B cell (primary cell): ENCODE results near the gene LMBRD1. TPM values are rescaled to one million over a fixed set of nuclear protein-coding genes. Genes with fewer than 3 reads are reported as not detected.
A peak's percentile ranks its signal among the peaks of the same experiment; 100 is the strongest.

ENCODE experiments used
- ATAC-seq: fragments of 200-7000 bp; cut with Tn5 transposase; one replicate; pipeline ENCODE4 v1.10.0; 2021; ENCODE audit warnings: low read depth, mild to moderate bottlenecking, moderate number of reproducible peaks, moderate library complexity
- CTCF ChIA-PET: fragments of 350-600 bp; sonication (Branson Sonifier 250); formaldehyde crosslinking; loops from one replicate; lab custom pipeline; 2021; ENCODE audit warnings: antibody characterized with exemption, inconsistent platforms; lab: Charles Lee
- POLR2A ChIA-PET: fragments of 350-600 bp; sonication (Branson Sonifier 250); formaldehyde crosslinking; loops from one replicate; lab custom pipeline; 2021; ENCODE audit warnings: antibody characterized with exemption; lab: Charles Lee
- DNase-seq: peaks from one replicate; pipeline ENCODE4 v3.0.0; 2013
- H2AFZ ChIP-seq: 2 replicates; pipeline ENCODE4 v1.6.1; 2012; ENCODE audit warnings: mild to moderate bottlenecking, low read depth, low read length; ENCODE audit not compliant: insufficient read depth, poor library complexity, severe bottlenecking
- H3K27ac ChIP-seq, 2 donors: 1 replicate in 1 of 2; 2 replicates in 1 of 2; pipeline ENCODE4 v1.5.1; 2012 to 2013; ENCODE audit warnings: low read length in 2 of 2, mild to moderate bottlenecking in 2 of 2, moderate library complexity in 1 of 2
- H3K27me3 ChIP-seq, 4 experiments: fragments of 200-600 bp in 1 of 4; sonication (generic) in 1 of 4; replicated peaks in 1 of 4; 1 replicate in 2 of 4; 2 replicates in 2 of 4; pipeline versions ENCODE4 v1.6.1 to v1.7.0; 2013 to 2016; ENCODE audit warnings: low read length in 3 of 4, mild to moderate bottlenecking in 2 of 4, mixed read lengths in 1 of 4, moderate library complexity in 1 of 4; ENCODE audit not compliant: insufficient read depth in 4 of 4, control insufficient read depth in 3 of 4; ENCODE audit errors: control extremely low read depth in 1 of 4
- H3K36me3 ChIP-seq, 2 experiments: replicated peaks in 1 of 2; 1 replicate in 1 of 2; 2 replicates in 1 of 2; pipeline versions ENCODE4 v1.6.1 to v1.7.1; 2013; ENCODE audit warnings: low read length in 1 of 2; ENCODE audit not compliant: insufficient read depth in 2 of 2, control insufficient read depth in 1 of 2; ENCODE audit errors: control extremely low read depth in 1 of 2, extremely low read depth in 1 of 2
- H3K4me1 ChIP-seq, 2 donors: fragments of 200-600 bp in 1 of 2; sonication (generic) in 1 of 2; 1 replicate in 1 of 2; 2 replicates in 1 of 2; pipeline versions ENCODE4 v1.5.1 to v1.6.1; 2013 to 2017; ENCODE audit warnings: low read length in 2 of 2; ENCODE audit not compliant: control insufficient read depth in 2 of 2, insufficient read depth in 2 of 2
- H3K4me2 ChIP-seq: replicated peaks from 2 replicates; pipeline ENCODE3; 2012; ENCODE audit warnings: mild to moderate bottlenecking, low read depth, low read length; ENCODE audit not compliant: poor library complexity, severe bottlenecking
- H3K4me3 ChIP-seq, 5 experiments: fragments of 200-600 bp in 1 of 5; sonication (generic) in 1 of 5; 1 replicate in 3 of 5; 2 replicates in 2 of 5; pipeline versions ENCODE4 v1.5.1 to v1.7.0; 2011 to 2016; ENCODE audit warnings: low read length in 4 of 5, mild to moderate bottlenecking in 4 of 5, low read depth in 2 of 5, control low read depth in 1 of 5, moderate library complexity in 1 of 5; ENCODE audit not compliant: insufficient read depth in 1 of 5; ENCODE audit errors: control extremely low read depth in 1 of 5, extremely low read depth in 1 of 5
- H3K79me2 ChIP-seq: fragments of 200-600 bp; sonication (generic); one replicate; pipeline ENCODE4 v1.6.0; 2016; ENCODE audit warnings: low read length; ENCODE audit not compliant: control insufficient read depth, insufficient read depth
- H3K9ac ChIP-seq: fragments of 200-600 bp; sonication (generic); 2 replicates; pipeline ENCODE4 v1.6.1; 2017; ENCODE audit warnings: mild to moderate bottlenecking, low read length, moderate library complexity
- H3K9me3 ChIP-seq, 3 donors: one replicate each; pipeline versions ENCODE4 v1.6.1 to v1.7.1; 2013; ENCODE audit warnings: low read length in 2 of 3; ENCODE audit not compliant: control insufficient read depth in 2 of 3, insufficient read depth in 1 of 3; ENCODE audit errors: control extremely low read depth in 1 of 3
- H4K20me1 ChIP-seq: 2 replicates; pipeline ENCODE4 v1.6.0; 2012; ENCODE audit warnings: mild to moderate bottlenecking, low read length; ENCODE audit not compliant: insufficient read depth, control insufficient read depth, poor library complexity, severe bottlenecking
- H3K27ac Mint-ChIP-seq: one replicate; pipeline ENCODE4 v1.8.0; 2021; ENCODE audit warnings: mixed read lengths
- H3K27me3 Mint-ChIP-seq: one replicate; pipeline ENCODE4 v1.8.0; 2021; ENCODE audit warnings: mixed read lengths
- H3K4me1 Mint-ChIP-seq: one replicate; pipeline ENCODE4 v1.8.0; 2021; ENCODE audit warnings: mixed read lengths
- H3K4me3 Mint-ChIP-seq: one replicate; pipeline ENCODE4 v1.8.0; 2021; ENCODE audit warnings: mixed read lengths
- H3K9me3 Mint-ChIP-seq: one replicate; pipeline ENCODE4 v1.8.0; 2022; ENCODE audit warnings: mixed read lengths; ENCODE audit not compliant: insufficient read depth
- EZH2 ChIP-seq: IDR thresholded peaks from 2 replicates; pipeline ENCODE4 v1.6.1; 2012; ENCODE audit warnings: borderline replicate concordance, low read depth, mild to moderate bottlenecking, moderate library complexity, low read length; ENCODE audit not compliant: insufficient read depth, poor library complexity, severe bottlenecking
- WGBS: methylation state at CpG from one replicate; pipeline ENCODE4 v1.1.5; 2013; ENCODE audit warnings: missing lambda C conversion rate; ENCODE audit not compliant: insufficient coverage; 5-methylcytosine and 5-hydroxymethylcytosine counted together
- intact Hi-C: fragments of 100-400 bp; cut with micrococcal nuclease; formaldehyde crosslinking; loops from one replicate; pipeline ENCODE4 v1.10.0; 2022
- polyA plus RNA-seq: library from polyadenylated mRNA; depleted of rRNA; stranded (reverse); fragments of >200 nt; gene quantifications from 2 replicates; pipeline ENCODE4 v1.2.3, GENCODE V29; 2012
- total RNA-seq, 2 donors: library from RNA; stranded (reverse); fragments of 120-200 nt in 1 of 2; gene quantifications; 1 replicate in 1 of 2; 2 replicates in 1 of 2; pipeline versions ENCODE4 v1.2.3 to v1.2.4, GENCODE V29; 2013 to 2022
- TF ChIP-seq, protein P1 (sequence below): fragments of 200-600 bp; IDR thresholded peaks from one replicate; pipeline ENCODE4 v1.8.0; 2022; ENCODE audit warnings: antibody characterized with exemption, mild to moderate bottlenecking

The LMBRD1 gene
- total and polyA plus RNA-seq, 2 donors (not counting 1 experiment from before 2014, with no cell fraction given), result 33.7 to 99.0 TPM

- peak; percentile 45 for ATAC-seq
- peaks cover 0 to 44% of the 10 kb centered on the region in 2 experiments for H3K36me3 ChIP-seq
- TF ChIP-seq, protein P1, sequence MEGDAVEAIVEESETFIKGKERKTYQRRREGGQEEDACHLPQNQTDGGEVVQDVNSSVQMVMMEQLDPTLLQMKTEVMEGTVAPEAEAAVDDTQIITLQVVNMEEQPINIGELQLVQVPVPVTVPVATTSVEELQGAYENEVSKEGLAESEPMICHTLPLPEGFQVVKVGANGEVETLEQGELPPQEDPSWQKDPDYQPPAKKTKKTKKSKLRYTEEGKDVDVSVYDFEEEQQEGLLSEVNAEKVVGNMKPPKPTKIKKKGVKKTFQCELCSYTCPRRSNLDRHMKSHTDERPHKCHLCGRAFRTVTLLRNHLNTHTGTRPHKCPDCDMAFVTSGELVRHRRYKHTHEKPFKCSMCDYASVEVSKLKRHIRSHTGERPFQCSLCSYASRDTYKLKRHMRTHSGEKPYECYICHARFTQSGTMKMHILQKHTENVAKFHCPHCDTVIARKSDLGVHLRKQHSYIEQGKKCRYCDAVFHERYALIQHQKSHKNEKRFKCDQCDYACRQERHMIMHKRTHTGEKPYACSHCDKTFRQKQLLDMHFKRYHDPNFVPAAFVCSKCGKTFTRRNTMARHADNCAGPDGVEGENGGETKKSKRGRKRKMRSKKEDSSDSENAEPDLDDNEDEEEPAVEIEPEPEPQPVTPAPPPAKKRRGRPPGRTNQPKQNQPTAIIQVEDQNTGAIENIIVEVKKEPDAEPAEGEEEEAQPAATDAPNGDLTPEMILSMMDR, result peak; percentile 61
- no peak for TF ChIP-seq EZH2
- H3K4me3 ChIP-seq, result no peak overlapping the region
- H3K4me1 Mint-ChIP-seq, result peaks cover 16% of the 10 kb centered on the region
- no peak overlapping the region for H2AFZ ChIP-seq
- H3K4me2 ChIP-seq, result no peak overlapping the region
- intact Hi-C loops, result loop anchor here (1.0 to 10.0 kb wide), 3 partner anchors 65 to 376 kb away; partner anchors contain the start of genes COL19A1 and LMBRD1
- no peak overlapping the region for H3K27ac Mint-ChIP-seq
- no peak overlapping the region for H3K9ac ChIP-seq
- no peaks in the 10 kb centered on the region for H3K9me3 ChIP-seq
- H3K27me3 Mint-ChIP-seq, result no peaks in the 10 kb centered on the region
- H4K20me1 ChIP-seq, result peaks cover 12% of the 10 kb centered on the region
- peaks cover 14% of the 10 kb centered on the region for H3K79me2 ChIP-seq
- H3K4me1 ChIP-seq, result no peaks in the 10 kb centered on the region
- H3K4me3 Mint-ChIP-seq, result no peak overlapping the region
- WGBS, result no CpG with 5 or more reads among the region's 2 CpGs
- ChIA-PET POLR2A (no interaction called here), CTCF (interaction anchor here (0.7 to 6.2 kb wide), 7 partner anchors 15 to 375 kb away, joined by 3 to 43 read pairs (median 3); partner anchors contain the start of genes COL19A1 and LMBRD1)
- no peaks in the 10 kb centered on the region for H3K9me3 Mint-ChIP-seq
- no peaks in the 10 kb centered on the region for H3K27me3 ChIP-seq
- peak overlapping the region in 1 of 2 donors; percentile 34 for H3K27ac ChIP-seq
- DNase-seq, result peak; percentile 44
These were observed 64.2 kb downstream of the LMBRD1 start for GRCh38 chr6:69732640-69733039.

DNA sequence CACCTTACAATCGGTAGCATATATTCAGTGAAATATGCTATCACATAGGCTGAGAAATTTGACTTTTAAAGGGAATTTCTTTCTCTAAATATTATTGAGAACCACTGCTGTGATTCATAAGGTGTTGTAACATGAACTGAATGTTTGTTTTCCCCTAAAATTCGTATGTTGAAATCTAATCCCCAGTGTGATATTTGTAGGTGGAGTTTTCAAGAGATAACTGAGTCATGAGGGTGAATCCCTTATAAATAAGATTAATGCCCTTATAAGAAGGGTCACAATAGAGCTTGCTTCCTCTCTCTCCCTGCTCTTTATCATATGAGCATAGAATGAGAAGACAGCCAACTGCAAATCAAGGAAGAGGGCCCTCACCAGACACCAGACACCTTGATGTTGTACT, 64.8 kb downstream of the LMBRD1 start:
- POLR2A ChIA-PET, result no interaction called here

More for the DNA sequence above, 64.8 kb downstream of the LMBRD1 start:
- TF ChIP-seq, protein P1, result no peak
- no peak for TF ChIP-seq EZH2
- Histone ChIP-seq H2AFZ (no peak overlapping the region), H4K20me1 (peaks cover 12% of the 10 kb centered on the region), H3K9me3 (no peaks in the 10 kb centered on the region), H3K4me2 (no peak overlapping the region), H3K27me3 (no peaks in the 10 kb centered on the region), H3K4me1 (no peaks in the 10 kb centered on the region), H3K27ac (peak overlapping the region in 1 of 2 donors; percentile 5), H3K4me3 (no peak overlapping the region), H3K79me2 (peaks cover 14% of the 10 kb centered on the region), H3K9ac (no peak overlapping the region), H3K36me3 (peaks cover 0 to 39% of the 10 kb centered on the region in 2 experiments)
- no peak for DNase-seq
- no peak overlapping the region for H3K4me3 Mint-ChIP-seq
- H3K4me1 Mint-ChIP-seq, result peaks cover 16% of the 10 kb centered on the region
- no peaks in the 10 kb centered on the region for H3K9me3 Mint-ChIP-seq
- H3K27me3 Mint-ChIP-seq, result no peaks in the 10 kb centered on the region
- CTCF ChIA-PET, result interaction anchor here (0.8 to 6.2 kb wide), 11 partner anchors 14 to 432 kb away, joined by 3 to 47 read pairs (median 4); partner anchors contain the start of genes COL19A1 and LMBRD1
- ATAC-seq, result no peak
- H3K27ac Mint-ChIP-seq, result no peak overlapping the region
- intact Hi-C loops, result loop anchor here (5.0 to 10.0 kb wide), 2 partner anchors 65 to 133 kb away; partner anchors contain the start of genes COL19A1 and LMBRD1
- WGBS, result no CpG with 5 or more reads among the region's 2 CpGs
